Dermis microvascular lymphatic vessel endothelial cell (primary cell): ENCODE results near the gene ITPR1. TPM values are rescaled to one million over a fixed set of nuclear protein-coding genes. Genes with fewer than 3 reads are reported as not detected.

Source experiments
- DNase-seq, 2 donors: peaks; one replicate each; pipeline versions ENCODE4 v3.0.0 to v3.0.0-alpha.2; 2010; ENCODE audit warnings: low read depth in 2 of 2
- total RNA-seq: library from RNA; depleted of rRNA; stranded (reverse); fragments of >200 nt; gene quantifications from 2 replicates; pipeline ENCODE4 v1.2.1, GENCODE V29; 2014

The ITPR1 gene
- total RNA-seq, 1 donor from 2014 or later: 21.6 TPM

DNA sequence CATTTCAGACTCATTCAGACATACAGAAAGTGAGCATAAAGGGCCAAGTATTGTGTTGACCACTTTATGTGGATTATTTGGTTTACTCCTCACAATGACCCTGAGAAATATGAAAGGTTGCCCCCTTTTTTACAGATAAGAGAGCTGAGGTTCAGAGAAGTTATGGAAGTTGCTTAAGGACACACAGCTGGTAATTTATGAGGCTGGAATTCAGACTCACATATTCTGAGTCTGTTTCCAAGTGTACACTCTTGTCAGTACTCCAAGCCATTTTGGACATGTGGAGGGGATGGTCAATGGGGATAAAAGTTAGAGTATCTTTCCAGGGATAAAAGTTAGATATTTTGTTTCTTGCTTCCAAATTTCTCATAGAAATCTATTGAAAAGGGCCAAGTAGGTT lies 15.9 kb downstream of the ITPR1 start:
- DNase-seq: no peak

DNA sequence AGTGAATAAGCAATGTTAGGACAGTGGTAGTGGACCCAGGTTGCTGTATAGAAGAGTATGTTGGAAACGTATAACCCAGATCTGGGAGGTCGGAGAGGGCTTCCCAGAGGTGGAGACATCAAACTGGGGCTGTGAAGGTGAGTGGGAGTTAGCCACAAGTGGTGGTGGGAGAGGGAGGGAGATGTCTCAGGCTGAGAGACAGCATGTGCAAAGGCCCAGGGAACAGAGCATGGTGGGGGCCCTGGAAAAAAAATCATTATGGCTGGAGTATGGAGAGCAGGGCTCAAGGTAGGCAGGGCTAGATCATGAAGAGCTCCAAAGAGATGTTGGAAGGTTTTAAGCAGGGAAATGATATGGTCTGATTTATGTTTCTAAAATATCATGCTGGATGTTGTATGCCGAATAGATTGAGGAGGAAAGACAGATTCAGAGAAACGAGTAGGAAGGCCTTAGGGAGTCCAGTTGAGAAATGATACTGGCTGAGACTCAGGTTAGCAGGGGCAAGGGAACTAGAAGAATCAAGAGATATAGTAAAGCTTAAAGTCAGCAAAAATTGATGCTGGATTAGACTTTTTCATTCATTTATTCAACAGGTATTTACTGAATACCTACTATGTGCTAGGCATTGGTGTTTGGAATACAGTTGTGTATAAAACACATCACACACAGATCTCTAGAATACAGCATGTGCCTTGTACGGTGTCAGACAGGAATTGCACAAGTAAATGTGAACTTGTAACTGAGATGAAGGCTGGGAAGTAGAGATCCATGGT lies 17.0 kb downstream of the ITPR1 start:
- DNase-seq: no peak

DNA sequence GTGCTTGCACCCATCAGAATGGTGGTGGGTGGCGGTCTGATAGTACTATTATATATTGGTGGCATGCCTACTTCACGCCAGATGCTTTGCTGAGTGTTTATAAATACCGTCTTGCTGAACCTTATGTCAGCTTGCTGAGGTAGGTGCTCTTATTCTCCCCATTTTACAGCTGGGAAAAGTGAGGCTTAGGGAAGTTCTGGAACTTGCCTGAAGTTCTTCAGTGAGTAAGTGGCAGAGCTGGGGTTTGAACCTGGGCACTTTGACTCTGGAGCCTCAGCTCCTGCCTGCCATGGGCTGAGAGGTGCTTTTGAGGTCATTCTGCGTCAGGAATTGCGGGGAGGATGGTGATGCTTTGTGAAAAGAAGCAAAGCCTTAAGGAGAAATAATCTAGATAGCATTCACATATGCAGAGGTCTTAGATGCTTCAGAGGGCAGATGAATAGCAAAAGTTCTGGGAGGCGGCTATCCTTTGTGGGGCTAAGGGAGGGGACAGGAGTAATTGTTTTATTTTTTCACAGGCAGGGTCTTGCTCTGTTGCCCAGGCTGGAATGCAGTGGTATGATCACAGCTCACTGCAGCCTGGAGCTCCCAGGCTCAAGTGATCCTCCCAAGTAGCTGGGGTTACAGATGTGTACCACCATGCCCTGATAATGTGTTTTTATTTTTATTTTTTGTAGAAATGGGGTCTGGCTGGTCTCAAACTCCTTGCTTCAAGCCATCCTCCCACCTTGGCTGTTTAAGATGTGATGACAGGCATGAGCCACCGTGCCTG lies 18.5 kb downstream of the ITPR1 start:
- no peak for DNase-seq

DNA sequence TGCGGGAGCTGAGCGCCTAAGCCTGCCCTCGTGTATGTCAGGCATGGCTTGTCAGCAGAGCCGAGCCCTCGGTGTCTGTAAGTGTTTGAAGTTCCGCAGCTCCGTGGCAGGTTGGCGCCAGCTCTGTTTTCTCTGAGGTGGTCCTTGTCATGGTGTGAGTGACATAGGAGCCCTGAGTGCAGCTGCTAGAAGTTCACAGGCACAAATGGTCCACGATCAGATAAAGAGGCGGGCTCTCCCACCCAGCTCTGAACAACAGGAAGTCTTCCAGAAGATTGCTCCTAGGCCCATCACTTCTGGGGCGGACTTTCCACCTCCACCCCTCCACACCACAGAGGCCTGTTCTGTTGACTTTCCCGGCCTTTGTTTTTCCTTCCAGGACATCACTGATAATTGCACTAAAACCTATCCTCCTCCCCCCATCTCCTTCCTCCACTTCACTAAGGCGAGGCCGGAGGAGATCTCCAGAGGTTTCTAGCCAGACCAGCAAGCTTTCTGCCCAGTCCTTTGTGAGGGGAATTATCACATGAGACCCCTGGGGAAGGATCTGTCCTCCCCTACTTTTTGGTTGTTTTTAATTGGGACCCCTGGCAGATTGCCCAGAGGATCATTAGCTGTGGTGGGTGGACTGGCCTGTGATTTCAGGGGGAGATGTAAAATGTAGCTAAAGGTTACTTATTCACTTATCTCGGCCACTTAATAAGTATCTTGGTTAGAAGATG lies 19.9 kb downstream of the ITPR1 start:
- DNase-seq: no peak

DNA sequence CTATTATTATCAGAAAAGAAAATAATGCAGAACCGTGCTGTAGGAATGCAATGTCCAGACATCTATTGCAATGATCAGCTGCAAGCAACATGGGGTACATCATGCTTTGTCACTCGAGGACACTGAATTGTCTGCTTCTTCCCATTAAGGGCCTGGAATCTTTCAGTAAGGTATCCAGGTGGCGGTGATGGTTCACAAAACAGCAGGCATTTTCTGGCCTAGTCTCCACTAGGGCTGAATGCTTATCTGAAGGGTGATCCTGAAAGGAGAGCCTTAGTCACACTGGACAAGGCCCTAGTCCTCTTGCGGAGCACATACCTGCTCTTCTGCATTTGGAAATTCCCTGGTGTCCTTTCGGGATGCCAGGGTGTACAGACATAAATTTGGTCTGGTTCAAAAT lies 21.2 kb downstream of the ITPR1 start:
- no peak for DNase-seq

DNA sequence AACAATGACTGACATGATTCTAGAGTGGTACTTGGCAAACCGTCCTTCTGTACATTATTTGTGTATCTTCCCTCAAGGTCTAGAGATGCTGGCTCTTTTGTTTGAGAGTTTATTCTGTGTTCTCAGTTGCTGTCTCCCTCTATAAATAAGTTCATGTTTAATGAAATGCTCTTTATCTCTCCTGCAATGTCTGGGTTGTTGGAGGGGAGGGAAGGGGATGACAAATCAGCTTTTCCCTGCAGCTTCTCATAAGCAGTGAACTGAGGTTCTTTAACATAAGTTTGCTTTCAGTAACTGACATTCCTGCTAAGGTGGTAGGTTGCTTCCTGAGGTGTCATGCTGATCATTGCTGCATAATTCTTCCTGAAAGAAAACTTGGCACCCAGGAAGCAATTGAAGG lies 21.8 kb downstream of the ITPR1 start:
- DNase-seq: no peak

DNA sequence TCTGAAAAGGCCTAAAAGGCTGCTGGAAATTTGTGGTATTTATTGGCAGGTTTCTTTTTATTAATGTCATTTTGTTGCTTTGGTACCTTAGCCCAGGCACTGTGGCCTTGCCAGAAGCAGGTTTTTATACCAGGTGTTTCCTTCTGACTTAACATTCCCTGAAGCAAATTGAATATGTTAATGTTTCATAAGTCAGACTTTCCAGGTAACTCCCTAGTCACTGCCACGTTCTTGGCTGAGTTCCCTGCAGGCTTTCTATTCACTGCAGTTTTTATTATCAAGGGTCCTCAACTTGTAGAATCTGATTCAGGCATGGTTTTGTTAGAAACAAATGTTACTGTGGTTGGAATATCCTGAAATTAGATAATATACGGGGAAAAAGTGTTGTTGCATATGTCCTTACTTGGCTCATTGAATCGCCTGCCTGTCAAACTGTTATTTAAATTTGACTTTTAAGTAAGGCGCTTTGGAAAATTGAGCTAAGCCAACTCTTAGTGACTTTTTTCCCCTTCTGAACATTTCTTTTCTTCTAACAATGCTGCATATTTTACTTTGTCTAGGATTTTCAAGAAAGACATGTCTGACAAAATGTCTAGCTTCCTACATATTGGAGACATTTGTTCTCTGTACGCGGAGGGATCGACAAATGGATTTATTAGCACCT lies 22.9 kb downstream of the ITPR1 start:
- peak in 1 of 2 donors; percentile 21 for DNase-seq

DNA sequence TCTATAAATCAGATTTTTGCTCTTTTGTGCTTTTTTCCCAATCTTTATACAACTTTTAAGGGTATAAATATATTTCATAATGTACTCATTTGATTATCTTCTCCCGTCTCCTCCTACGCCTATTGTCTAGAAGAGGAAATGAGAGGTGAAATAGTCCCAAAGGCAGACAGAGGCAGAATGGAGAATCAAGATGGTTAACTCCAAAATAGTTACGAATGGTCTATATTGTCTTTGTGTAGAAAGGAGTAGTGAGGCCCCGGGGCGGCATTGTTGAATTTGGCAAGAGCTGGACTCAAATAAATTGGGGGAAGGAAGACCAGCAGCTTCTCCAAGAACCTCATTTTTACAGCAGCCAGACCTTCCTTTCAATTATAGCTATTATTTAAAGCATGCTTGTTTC lies 23.9 kb downstream of the ITPR1 start:
- peak in 1 of 2 donors; percentile 35 for DNase-seq

DNA sequence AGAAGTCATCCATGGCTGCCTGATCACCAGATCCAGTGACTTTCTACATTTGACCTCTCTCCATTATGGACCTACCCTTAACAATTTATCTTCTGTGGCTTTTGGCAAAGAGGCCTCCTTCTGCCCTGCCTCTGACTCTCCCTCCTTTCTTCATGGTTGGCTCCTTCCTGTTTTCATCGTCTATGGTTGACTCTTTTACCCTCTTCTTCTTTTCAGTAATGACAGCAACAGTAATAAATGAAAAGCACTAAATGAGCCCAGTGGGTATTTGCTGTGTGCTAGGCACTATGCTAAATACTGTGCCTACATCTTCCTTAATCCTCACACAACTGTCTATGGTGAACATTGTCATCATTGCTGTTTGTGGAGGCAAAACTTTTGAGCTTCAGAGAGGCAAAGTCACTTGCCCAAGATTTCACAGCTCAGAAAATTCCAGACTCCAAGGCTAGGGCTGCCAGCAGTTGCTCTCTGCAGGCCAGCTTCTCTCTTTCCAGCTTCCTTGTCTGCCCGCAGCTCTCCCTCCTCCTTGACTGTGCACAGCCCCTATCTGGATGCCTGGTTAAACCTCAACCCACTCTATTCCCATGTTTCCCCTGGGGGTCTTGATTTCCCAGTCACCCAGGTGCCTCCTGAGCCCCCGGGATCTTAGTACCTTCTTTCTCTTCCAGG lies 24.6 kb downstream of the ITPR1 start:
- no peak for DNase-seq

DNA sequence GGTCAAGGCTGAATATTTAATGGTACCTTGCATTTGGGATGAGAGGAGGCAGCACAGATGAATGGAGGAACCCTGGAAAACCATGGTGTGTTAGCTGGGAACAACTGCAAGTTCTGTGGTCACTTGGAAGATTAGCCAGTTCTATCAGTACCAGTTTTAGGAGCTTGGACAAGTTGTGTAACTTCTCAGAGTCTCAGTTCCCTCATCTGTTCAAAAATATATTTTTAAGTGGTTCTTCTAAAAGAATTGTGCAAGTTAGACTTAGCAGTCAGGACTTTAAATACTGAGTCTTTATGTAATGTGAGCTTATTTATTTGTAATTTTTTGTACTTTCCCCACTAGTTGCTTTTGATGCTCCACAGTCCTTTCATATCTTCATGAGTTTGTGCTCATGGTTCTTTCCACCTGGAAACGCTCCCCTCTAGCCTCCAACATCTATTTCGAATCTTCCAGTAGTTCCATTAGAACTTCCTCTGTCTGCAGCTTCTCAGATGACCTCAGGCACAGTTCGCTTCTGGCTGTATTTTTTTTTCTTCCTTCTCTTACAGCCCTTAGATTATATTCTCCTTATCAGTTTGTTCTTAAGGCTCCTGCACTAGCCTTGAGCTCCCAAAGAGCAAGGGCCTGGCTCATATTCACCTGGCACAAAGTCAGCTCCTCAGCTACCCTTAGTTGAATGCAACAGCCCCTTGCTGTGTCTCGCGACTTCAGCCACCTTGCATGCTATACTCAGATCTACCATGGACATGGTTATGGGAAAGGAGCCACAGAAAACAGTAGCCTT lies 27.1 kb downstream of the ITPR1 start:
- DNase-seq: no peak

DNA sequence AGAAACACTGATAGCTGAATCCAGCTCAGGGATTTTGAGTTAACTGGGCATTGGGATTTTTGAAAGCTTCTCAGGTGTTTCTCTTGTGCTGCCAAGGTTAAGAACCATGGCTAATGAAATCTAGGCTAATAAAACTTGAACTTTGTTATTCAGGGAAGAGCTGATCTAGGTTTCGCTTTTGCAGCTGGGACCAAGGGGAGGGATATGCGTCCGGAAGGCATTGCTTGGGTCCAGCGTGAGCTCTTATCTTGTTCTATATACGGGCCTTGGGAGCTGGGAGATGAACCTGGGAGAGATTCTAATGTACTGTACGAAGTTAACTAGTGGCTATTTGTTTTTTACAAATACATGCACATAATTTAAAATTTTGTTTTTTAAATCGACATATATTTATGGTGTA lies 29.8 kb downstream of the ITPR1 start:
- DNase-seq: no peak

DNA sequence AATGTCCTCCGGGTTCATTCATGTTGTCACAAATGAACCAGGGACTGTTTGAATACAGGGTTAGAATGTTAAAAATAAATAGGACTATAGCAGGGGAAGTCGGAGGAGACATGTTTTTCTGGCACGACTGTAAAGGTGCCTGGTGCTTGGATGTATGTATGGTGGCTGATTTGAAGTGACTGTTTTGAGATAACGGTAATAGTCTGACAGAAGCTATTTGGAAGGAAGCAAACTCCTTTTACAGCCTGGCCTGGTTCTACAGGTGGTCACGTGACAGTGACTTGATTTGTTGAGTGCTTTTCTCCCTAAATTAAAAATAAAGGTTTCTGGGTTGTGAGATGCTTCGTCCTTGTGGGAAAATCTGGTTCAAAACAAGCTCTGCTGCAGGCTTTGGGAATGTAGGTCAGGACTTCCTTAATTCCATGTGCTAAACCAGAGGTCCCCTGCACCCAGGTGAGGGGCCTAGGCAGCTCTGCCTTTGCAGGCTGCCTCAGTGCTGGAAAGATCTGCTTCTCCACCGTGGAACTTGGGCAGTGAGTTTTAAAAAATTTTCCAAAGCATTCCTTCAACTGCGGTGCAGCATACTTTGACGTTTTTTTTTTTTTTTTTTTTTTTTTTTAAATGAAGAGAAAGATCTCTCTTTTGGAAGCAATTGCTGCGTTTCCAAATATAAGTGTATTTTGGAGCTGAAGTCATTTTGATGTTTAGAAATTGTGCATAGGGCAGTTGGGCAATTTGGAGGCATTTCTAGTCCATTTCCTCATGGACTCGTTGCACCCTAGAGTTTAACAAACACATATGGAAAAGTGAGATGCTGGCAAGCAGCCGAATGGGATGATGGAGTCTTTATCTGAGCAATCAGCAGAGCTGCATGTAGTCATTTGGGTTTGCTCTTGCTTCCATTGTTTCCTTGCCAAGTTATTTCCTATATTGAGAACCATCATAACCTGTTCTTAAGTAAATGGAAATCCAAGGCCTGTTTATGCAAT lies 30.9 kb downstream of the ITPR1 start:
- DNase-seq: peak in 1 of 2 donors; percentile 83

DNA sequence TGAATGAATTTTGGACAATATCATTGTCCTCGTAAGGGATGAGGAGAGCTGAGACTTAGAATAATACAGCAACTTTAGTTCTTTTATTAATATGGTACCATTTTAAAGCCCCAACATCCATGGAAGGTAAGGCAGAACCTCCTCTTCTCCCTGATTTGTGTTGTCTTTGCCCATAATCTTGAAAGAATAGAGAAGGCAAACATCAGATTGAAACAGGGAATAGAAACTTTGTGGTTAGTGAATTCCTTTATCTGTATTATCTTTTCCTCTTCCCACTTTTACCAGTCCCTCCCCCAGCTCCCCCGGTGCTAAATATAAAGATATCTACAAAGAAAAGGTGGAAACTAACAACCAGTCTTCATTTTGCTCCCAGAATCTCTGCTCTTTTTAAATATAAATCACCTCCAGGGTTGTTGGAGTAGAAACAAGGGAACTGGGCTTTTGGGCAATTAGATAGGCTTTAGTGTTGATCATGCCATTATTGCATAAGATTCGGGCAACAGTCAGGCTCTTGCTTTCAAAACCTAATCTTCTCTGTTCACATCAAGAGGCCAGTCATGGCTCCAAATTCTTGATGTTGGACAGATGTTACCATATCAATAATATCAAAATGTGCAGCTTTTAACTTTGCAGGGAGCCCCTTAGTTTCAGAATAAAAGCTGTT lies 32.5 kb downstream of the ITPR1 start:
- no peak for DNase-seq

DNA sequence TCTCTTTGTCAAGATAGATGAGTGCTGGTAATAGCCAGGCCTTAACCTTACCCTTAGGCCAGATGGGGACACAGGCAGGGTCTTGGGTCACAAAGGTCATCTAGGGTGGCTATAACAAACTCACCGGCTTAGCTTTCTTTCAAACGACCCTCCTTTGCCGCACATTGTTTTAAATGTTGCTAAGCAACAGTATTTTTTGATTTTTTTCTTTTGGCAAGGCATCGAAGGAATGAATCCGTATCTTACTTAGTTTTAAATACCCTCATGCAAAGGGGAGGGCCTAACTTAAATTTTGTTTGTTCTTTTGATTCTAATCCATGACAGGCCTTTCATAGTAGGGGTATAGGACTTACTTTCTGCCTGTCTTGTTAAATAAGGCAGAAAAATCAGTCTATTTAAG lies 35.2 kb downstream of the ITPR1 start:
- no peak for DNase-seq

DNA sequence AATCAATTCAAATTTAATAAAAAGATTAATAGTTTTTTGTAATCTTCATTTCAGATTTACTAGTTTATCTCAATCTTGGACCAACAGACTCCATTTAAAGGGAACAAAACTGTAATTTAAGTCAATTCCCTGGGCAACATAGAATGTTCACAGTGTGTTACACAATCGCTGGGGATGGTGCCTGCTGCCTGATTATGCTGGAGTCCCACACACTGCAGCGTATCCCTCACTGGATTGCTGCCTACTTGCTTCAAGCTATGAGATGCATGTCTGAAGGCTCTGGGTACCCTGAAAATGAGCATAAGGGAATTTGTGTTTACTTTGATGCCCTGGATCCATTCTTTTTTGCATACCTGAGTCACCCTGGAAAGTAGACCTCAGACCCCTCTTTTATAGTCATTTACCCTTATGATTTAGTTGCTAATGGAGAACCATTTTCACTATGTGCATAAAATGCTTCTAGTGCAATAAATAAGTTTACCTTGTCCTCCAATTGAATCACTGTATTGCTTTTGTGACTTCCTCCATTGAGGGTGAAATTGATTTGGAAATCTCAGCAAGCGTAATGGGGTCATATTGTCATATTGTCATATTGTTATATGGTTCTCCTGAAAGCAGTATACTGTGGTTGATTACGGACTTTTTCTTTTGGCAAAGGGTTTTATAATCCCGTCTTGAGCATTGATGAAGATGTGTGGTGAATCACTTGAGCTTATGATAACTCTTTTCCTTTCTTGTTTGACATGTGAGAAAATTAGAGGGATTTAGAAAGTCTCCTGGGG lies 35.9 kb downstream of the ITPR1 start:
- DNase-seq: no peak

DNA sequence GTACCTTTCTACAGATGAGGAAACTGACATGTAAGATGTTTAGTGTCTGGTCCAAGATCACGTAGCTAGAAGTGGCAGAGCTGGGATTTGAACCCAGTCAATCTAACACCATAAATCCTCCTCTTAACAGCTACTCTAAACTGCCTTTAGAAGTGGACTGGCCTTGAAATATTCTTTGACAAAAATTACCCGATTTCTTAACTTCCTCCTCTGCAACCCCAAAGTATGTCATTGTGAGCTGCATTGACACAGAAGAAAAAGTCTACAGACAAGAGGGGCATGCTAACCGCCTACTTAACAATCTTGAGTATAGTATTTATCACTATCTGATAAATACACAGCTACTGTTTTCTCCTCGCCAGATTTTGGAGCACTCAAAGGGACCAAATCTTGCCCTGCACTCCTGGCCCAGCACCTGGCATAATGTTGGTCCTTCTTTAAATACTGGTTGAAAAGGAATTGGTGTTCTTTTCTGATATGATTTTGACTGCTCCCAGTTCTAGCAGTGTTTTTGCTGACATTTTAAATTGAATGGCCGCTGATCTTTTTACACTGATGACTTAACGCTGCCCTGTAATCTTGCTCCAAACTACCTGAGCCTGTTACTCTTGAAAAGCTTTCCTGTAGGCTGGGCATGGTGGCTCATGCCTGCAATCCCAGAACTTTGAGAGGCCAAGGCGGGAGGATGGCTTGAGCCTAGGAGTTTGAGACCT lies 36.9 kb downstream of the ITPR1 start:
- DNase-seq: no peak

DNA sequence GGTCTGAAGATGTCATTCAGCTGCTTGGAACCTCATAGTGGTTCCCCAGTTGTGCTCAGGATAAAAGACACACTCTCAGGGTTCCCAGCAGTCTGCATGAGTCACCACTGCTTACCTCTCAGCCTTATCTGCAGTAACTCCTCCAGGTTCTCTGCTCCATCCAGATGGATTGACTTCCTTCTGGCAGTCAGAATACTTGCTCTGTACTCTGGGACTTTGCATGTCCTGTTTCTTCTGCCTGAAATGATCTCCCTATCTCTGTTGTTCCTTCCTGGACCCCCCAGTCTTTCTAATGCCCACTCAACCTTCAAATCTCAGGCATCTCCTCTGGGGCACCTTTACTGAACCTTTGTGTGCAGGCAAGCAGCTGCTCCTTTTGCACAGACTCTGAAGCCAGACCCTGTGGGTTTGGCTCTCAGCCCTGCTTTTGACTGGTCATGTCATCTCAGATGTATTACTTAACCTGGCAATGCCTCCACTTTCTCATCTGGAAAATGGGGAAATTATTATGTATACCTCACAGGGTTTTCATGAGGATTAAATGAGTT lies 38.4 kb downstream of the ITPR1 start:
- peak in 1 of 2 donors; percentile 8 for DNase-seq
